Erythroblast (primary cell): Measurements from ENCODE around the gene MATR3.

Source experiments
- GATA1 ChIP-seq: IDR thresholded peaks from 2 replicates; pipeline ENCODE4 v1.6.1; 2011; ENCODE audit warnings: low read depth, mild to moderate bottlenecking, control low read depth, low read length, moderate library complexity
- POLR2A ChIP-seq: IDR thresholded peaks from 2 replicates; pipeline ENCODE4 v1.6.1; 2011; ENCODE audit warnings: mild to moderate bottlenecking, low read length

DNA sequence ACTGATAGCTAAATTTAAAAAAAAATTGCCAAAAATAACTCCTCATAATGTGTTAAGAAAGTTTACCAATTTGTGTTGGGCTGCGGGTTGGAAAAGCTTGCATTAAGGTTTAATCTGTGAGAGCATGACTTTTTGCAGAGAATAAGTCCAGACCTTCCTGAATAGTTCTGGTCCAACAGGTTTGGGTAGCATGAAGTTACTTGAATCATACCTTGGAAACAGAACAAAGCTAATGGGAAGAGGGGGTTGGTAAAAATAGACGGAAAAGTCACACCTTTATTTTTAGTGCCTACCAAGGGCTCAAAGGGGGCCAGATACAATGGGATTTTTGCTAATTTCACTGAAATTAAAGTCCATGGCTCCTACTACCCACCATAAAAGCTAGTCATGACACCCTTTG lies 17.1 kb upstream of the MATR3 start:
- no peak for TF ChIP-seq POLR2A
- no peak for TF ChIP-seq GATA1
